GM19240 (cell line): ENCODE data around the gene HOXB8.

Experiments used
- DNase-seq: peaks from one replicate; pipeline ENCODE4 v3.0.0; 2011; ENCODE audit warnings: low spot score; ENCODE audit not compliant: insufficient read length

HOXB8 gene

DNA sequence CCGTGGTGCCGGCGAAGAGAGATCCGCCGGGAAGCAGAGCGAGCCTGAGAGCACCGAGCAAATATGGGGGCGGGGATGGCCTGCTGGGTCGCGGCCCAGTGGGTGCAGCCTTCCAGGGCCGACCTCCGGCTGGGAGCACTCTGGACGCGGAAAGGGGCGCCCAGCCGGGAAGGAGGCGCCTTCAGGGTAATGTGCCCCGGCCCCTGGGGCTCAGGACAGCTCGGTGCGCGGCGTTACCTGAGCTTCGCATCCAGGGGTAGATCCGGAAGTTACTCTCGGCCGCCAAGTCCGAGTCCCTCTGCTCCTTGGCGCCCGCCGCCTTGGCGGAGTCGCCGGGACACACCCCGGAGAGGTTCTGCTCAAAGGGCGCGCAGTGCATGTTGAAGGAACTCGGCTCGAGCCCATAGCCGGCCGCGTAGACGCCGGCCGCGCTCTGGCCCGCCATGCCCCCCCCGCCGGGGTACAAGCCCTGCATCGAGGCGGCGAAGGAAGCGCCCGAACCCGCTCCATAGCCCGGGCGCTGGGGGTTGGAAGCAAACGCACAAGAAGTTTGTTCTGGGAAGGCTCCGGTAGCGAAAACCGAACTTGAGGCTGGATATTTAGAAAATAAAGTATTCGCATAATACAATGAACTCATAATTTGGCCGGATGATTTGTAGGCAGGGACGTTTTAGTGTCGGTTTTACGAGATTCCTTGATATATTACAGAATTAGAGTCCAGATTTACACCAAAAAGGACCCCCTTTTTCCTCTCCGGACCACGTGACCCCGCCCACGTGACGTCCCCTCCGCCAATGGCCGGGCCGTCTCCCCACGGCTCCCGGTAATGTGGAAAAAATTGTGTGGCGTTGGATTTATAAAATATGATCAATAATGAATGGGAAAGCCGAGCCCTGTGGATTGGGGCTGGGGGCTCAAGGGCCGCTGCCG is 4.5 kb downstream of the HOXB8 start, which contains the start of gene HOXB7:
HOXB7 (minus strand) TSS at position 736 of the 930 bp plus-strand sequence; CDS start at position 637, 99 bp downstream.
- peak; percentile 75 for DNase-seq

DNA sequence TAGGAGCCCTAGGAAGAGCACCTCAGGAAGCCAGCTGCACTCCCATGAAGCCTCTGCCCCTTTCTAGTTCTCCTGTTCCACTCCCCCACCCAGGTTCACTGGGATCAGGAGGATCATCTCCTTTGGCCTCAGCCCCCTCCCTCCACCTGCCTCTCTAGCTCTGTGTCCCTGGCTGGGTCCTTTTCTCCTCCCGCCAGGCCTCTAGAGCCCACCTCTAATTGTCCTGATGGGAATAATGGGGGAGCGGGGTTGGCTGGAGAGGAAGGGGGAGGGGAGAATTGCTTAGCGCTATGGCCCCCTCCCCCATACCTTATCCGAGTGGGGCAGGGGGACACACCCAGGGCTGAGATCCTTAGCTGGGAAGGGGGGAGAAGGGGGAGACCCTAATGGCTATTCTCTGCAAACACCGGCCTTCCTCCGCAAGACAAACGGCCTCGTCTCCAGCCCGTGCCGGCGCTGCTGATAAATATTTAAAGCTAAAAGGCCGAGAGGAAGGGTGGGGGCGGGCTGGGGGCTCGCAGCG is 5.3 kb downstream of the HOXB8 start:
- DNase-seq, result no peak

DNA sequence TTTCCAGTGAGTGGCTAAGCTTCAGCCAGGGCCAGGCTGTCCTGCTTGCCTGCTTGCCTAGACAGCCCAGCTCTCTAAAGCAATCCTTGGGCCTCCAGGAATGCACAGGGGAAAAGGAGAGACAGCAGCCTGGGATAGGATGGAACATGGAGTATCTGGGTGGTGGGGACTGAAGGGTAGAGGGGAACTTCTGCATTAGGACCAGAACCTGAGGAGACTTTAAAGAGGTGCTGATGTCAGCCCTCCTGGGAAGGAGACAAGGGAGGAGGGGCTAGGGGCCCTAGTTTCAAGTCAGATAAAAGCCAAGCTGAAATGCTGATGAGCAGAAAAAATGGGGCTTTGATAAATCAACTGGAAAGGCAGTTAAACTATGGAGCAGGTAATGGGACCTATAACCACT is 6.1 kb downstream of the HOXB8 start:
- no peak for DNase-seq

DNA sequence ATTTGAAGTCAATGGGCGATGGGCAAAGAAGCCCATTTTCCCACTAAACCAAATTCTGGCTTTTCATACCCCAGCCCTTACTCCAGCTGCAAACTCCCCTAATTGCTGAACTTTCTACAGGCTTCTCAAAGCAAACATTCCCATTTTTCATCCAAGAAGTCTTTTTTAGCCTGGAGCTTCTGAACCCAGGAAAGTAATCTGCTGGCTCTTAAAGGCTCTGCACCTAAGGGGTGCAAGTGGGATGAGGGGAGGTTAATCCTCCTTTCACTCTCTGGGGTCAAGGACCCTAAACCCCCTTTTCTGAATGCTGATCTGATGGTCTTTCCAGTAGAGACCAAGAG is 6.6 kb downstream of the HOXB8 start:
- DNase-seq, result no peak

DNA sequence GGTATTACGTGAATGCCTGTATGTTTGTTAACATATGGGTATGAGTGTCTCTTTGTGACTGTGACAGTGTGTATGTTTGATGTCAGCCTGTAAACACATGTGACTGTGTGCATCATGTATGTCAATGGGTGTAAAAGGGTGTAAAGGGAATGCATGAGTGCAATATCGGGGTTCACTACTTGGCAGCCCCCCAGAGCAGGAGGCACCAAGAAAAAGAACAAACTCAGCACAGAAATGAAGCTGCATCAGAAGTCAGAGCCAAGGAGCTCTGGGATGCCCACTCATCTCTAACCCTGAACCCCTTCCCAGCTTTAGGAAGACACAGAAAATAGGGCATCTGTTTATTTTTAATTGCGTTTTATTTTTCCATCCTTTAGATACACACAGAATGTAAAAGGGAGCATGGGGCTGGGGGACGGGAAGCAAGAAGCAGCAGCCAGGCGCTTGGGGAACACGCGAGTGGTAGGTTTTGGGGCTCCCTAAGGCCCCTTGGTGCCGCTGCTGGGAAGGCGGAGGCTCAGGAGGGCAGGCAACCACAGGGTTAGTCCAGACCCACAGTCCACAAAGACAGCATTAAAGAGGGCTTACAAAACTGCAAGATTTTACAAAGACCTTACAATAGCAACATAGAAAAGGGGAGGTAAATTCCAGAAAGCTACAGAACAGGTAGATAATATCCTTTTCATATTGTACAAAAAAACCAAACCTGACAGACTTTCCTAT is 8.0 kb downstream of the HOXB8 start:
- DNase-seq, result no peak

DNA sequence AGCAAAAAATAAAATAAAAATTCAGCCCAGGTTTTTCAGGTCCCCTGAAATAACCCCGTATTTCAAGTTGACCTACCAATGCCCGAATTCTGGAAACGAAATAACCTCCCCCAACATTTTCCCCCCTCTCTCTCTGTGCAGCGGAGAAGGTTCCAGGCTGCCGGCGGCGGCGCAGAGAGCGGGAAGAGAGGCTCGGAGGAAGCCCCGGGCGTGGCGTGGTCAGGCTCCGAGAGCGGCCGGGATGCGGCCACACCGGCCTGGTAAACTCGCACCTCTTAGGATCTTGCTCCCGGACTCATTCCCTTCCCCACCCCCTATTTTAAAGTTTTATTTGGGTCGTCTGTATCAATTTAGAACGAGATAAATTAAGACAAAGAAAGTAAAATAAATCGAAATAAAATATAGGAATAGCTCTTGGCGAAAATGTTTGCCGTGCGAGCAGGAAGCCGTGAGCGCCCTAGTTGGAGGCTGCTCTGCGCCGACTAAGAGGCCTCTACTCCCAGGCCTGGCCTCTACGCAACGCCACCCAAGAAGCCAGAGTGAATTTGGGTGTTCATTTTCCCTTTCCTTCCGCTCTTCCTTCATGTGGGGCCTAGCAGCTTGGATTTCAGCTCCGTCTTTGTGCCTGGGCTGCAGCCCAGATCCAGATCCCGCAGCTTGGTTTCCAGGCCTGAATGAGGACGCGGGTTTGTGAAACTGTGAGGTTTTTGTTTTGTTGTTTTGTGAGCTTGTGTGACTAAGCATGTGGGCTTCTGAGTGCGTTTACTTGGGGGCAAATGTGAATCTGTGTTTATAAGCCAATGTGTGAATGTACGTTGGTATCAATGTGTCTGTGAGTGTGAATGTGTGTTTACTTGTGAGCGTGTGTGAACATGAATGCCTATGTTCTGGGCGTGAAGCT is 8.9 kb downstream of the HOXB8 start:
- no peak for DNase-seq

DNA sequence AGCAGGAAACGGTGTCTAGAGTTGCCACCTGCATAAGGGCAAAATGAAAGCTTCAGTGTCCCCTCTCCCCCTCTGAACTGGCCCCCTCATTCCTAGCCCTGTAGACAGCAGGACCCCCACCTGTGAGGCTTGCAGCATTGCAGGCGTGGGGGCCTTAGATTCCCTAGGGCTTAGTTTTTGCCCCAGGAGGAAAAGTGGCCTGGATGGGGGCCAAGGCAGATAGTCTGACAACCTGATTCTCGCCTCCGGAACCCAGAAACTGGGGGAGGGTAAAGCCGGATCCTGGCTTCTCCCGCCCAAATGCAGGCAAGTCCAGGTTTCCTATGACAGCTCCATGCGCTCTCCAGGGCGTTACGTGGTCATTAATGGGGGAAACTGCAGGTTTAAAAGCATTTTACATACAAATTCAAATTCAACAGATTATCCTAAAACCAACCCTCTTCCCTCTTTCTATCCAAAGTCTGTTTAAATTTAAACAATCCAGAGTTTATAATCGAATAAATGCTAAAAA is 9.6 kb downstream of the HOXB8 start:
- DNase-seq, result no peak

DNA sequence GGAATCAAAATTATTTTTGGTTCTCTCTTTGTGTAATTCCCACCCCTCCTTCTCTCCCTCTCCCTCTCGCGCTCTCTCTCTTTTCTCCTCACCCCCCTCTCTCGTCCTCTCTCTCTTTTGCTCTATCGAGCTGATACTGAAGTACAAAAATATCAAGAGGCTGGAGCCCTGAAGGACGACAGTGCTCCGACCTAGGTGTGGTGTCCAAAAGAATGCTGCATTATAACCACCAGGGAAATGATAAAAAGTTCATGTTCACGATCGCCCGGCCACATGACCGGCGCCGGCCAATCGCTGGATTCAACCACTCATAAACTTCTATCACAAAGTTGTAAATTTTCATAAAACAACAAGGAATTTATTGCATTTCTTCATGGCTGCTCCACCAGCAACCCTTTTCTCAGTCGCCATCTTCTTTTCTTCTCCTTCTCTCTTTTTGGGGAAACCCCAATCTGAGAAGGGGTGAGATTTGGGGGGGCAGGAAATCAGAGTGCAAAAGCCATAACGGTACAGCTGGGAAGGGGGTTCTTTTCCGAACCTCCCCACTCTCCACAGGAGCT is 10.2 kb downstream of the HOXB8 start, which contains the start of gene HOXB6:
HOXB6 (minus strand) TSS at position 217 of the 560 bp plus-strand sequence. CDS start 6,836 bp downstream, outside the sequence.
- DNase-seq, result no peak

DNA sequence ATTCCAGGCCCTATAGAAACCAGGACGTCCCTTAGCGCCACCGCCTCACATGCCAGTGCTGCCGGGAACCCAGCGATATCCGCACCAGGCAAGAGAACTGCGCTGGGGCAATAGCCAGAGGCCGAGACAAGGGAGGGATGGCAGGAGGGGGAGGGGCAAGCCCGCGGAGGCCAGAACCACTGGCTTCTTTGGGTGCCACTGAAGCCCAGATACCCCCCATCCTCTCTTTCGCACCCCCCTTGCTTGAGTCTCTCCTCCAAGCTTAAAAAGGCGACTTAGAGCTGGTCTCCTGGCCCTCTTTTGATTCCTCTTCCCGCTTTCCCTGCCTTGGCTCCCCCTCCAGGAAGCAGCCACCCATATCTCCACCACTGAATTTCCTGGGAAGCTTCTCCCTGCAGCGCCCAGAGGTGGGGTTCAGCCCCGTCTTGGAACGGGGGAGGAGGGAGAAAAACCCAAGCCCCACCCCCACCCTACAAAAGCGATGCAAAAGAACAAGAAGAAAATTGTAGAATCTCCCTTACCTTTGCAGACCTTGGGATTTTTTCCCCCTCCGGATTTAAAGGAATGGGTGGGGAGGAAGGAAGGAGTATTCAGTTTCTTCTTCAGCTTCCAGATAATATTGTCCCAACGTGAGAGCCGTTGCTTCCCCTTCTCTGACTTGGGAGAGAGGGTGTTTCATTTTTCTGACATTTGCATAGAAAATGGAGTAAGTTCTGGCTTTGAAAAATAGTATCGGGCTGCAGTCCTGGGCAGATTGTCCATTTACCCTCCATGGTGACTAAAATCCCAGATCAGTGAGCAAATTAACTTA is 10.9 kb downstream of the HOXB8 start:
- DNase-seq, result no peak

DNA sequence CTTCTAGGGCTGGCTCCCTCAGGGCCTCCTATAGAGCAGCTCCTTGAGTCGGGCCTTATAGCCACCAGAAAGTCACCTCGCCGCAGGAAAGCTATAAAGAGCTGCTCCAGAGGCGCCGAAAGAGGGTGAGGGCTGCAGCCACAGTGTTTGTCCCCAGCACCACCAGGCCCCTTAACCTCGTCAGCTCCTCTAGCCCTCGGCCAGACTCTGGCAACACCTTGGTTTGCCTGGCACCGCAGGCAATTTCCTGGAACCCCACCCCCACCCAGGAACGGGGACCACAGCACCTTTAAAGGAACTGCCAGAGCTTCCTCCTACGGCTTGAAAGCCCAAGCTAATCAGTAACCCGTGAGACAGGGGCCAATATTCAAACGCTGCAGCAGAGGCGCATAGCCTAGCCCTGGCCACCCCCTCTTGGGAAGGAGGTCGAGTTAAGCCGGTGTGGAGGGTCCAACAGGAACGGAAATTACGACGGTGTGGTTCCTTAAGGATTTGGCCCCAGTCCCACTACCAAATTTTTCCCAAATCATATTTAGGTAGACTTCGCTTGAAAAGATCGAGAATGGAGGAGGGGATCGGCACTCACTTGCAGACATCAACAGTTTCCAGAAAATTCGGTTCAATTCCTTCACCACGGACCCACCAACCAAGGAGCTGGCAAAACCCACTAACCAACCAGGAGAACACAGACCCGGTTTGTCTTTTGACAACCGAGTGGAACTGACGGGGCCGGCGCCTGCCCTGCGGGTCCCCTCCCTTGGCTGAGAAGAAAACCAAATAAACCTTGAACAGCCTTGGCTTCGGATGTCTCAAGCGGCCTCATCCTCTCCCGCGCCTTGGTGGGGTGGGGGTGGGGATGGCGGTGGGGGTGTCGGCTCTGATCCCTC is 13.3 kb downstream of the HOXB8 start:
- no peak for DNase-seq

DNA sequence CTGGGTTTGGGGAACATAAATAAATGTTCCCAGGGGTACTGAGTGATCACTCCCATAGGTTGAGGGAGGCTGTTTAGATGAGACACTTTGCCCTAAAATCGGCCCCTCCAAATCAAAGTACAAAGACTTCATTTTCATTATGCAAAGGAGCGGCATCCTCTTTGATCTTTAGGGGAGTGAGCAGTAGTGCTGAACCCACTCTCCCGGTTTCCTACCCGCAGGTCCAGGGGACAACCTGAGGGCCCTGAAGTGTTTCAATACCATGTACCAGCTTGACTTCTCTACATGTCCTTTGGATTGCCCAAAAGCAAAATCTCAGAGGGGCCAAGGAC is 13.9 kb downstream of the HOXB8 start:
- DNase-seq, result no peak

DNA sequence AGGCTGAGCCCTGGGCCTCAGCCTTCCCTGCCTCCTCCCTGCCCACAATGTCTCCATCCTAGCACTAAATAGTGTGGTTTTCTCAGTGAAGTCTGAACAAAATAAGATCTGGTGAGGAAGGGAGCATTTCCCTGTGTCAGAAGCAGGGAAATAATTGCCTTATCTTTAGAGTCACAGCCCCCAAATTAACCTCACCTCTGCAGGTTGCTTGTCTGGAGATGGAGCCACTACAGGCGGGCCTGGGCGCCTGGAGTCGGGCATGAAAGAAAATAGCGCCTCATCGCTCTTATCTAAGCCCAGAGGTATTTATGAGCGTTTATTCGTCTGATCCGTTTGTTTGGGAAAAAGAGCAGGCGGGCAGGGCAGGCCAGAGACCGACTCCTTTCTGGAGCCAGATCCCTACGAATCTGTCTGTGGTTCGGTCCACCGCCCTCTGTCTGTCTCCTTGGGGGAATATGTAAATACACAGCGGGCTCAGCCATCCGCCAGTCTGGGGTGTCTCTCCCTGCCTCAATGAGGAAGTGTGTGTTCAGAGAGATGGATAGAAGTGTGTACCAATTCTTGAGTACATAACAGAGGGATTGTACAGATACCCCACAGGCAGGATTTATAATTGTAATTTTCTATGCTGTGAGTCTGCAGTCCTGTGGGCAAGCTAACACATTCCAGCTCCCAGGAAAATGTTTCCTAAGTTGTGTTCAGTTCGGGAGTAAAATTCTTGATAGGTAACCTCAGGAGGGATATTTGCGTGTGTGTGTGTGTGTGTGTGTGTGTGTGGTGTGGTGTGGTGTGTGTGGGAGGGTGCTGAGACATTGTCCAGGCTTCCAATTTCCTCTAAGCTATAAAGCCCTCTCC is 14.6 kb downstream of the HOXB8 start:
- DNase-seq, result no peak

DNA sequence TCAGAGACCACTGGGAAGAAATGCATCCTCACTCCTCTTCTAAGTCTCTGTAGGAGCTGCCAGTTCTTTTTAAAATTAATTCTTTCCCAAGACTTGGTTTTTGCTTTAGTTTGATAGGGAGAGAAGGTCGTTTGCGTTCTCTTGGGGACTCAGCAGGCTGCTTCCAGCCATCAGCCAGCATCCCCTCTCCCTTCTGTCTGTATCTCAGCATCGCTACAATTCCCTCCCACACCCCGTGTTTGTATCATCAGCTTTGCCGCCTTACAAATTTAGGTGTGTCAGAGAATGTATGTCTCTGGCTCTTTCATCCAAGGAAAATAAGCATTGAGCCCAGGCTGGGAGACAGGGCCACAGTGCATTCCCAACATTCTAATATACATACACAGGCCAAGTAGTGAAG is 15.7 kb downstream of the HOXB8 start:
- no peak for DNase-seq

DNA sequence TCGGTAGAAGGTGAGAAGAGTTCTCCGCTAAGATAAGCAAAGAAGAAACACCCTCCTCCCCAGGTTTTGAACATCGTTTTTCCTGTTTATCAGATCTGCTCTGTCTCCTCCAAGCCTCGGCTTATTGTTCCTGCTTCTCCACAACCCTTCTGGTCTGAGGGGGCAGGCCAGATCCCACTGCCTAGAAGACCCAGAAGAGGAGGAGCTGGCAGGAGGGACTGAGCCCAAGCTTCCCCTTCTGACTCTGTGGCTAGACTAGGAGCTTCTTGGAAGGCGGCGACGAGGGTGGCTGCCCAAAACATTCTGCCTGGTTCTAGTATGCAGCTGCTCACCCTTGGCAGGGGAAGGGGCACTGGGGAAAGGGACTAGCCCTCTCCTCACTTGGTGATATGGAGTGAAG is 16.4 kb downstream of the HOXB8 start:
- no peak for DNase-seq

DNA sequence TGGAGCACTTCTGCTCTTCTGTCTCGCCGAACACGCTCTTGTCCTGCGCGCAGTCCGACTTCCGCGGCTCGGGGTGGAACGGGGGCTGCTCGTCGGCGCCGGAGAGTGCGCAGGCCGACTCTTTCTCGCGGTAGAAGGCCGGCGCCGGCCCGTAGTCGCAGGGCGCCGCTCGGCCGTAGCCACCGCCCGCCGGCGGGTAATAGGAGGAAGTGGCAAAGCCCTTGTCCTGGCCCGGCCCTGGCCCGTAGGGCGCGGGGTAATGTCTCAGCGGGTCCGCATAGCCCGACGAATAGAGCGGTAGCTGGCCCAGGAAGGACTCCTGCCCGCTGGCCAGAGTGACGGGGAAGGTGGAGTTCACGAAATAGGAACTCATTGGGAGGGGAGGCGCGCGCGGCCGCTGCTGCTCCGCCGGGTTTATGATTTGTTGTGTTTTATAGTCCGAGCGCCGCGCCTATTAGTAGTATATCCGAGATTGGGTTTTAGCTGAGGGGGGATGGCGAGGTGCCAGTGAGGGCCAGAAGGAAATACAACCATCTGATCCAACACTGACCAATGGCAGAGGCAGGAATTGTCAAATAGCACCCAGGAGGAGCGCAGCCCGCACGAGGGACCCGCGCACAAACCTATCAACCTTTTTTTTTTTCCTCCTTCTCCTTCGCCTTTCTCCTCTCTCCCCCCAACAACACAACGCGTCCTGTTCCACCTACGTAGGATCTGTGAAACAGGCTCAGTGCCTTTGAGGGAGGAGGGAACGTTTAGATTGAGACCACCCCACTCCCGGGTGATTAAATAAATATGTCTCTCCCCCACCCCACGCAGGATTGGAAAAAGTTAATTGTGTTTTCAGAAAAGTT is 17.1 kb downstream of the HOXB8 start:
- no peak for DNase-seq

DNA sequence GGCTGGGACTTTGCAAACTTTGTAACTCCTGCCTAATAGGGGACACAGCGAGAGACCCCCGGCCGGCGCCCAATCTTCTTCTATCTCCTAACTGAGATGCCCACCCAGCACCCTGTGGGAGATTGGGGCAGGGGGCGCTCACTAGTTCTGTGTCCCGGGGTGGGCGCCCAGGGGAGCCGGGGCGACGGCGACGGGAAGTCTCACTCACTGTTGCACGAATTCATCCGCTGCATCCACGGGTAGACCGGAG is 17.6 kb downstream of the HOXB8 start:
- no peak for DNase-seq

DNA sequence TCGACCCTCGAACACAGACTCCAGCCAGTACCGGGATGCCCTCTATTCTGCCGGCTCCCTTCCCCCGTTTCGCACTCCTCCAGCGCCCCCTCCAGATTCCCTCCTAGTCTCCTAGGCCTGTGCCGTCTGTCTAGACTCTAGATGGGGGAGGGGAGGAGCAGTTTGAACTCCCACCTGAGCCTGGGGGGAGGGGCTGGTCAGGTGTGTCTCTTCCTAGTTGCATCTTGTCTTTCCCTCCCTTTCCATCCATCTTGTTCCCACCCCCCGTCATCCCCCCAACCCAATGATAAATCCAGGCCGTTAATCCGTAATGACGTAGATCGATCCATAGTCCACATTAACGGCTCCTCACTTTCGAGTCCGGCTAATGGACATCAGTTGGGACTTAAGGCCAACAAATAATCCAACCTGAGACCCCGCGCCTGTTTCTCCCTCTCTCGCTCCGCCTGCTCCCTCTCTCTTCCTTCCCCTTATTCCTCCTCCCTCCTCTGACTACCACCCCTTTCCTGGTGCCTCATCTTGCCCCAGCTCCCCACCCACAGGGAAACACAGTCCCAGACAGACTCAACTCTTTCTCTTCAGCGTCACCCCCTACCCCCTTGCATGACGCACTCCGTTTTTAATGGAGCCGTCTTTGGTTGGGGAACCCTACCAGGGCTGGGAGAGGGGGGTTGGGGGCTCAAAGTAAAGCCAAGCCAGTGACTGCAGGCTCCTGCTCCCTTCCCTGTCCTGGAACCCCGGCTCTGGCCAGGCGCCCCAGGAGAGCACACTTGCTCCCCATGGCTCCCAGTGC is 18.2 kb downstream of the HOXB8 start:
- no peak for DNase-seq
